NOMO-1 treated with DMSO at 0.1 percent for 48 hours (cell line): Measurements from ENCODE around the gene SLC25A36.
"Not testable (repeated sequence)": the region's sequence is repeated elsewhere in the genome, so short reads cannot be mapped to it uniquely, and the experiment has no call there.

ENCODE experiments used
- DNase-seq: peaks from one replicate; lab custom pipeline; 2025; ENCODE audit not compliant: unreplicated experiment; lab: John Stamatoyannopoulos, UW

SLC25A36 gene

DNA sequence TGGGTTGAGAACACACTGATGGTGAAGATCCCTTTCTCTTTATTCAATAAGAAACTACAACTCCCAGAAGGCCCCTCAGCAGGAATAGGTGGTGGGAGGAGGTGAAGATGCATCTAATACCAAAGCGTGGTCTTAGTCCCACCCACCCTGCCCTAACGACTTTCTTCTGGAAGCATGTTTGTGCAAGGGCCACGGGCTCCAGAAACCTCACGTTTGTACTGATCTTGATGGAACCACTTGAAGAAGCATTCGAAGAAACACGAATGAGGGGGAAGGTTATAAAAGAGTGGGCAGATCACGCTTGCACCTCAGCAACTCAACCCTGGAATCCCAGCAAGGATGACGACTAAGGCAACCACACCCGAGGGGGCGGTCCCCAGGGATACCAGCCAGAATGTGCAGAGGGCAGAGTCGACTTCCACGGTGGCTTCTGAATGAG lies 10.6 kb upstream of the SLC25A36 start:
- no peak for DNase-seq

DNA sequence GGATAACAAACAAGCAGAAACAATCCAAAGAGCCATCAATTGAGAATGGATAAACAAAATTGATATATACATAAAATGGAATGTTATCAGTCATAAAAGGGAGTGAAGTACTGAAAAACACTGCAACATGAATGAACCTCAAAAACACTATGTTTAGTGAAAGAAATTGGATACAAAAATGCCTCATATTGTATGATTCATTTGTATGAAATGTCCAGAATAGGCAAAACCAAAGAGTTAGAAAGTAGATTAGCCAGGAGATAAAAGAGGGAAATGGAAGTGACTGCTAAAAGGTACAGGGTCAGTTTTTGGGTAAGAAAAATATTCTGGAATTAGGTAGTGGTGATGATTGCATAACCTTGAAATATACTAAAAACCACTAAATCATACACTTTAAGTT lies 9.8 kb upstream of the SLC25A36 start:
- DNase-seq, result no peak

DNA sequence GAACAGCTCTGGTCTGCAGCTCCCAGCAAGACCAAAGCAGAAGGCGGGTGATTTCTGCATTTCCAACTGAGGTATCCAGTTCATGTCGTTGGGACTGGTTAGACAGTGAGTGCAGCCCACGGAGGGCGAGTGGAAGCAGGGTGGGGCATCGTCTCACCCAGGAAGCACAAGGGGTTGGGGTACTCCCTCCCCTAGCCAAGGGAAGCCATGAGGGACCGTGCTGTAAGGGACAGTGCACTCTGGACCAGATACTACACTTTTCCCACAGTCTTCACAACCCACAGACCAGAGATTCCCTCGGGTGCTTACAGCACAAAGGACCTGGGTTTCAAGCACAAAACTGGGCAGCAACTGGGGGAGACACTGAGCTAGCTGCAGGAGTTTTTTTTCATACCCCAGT lies 8.5 kb upstream of the SLC25A36 start:
- no peak for DNase-seq

- no peak for DNase-seq
These were observed 8.1 kb upstream of the SLC25A36 start for GRCh38 chr3:140933552-140933951.

- DNase-seq, result not testable (repeated sequence)
These were observed 2.3 kb upstream of the SLC25A36 start for GRCh38 chr3:140939305-140939704.

- no peak for DNase-seq
These were observed 574 bp upstream of the SLC25A36 start for GRCh38 chr3:140941090-140941433.

GRCh38 chr3:140942221-140943104 lies 827 bp downstream of the SLC25A36 start:
- DNase-seq, result peak; percentile 62

DNA sequence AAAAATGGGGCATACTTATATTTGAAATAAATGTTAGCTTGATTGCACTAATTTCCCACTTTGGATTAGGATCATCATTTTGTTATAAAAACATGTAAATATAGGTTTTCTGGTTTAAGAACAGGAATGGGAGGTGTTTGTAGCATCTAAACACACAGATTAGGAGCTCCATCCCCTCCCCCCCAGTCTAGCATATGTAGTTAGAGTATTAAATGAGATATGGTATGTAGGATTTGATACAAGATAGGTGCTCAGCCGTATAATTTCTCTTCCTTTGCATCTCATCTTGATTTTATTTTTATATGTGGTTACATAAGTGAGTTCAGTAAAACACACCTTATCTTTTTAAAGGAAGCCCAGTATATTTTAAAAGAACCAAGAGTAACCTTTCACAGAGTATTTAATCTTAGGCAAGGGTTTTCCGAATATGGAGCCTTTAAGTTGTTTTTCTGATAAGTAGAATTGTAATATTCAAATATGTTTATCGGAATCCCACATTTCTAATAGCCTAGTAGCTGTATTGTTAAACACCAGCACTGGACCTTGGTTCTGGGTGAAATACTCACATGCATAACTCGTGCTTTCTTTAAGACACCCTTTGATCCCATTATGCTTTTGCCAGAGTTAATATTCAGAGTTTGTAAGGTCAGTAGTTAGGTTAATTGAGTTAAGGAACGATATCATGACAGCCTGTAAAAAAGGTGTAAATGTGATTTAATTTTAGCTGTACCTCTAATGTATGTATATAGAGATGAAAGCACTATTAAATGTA lies 2.3 kb downstream of the SLC25A36 start:
- DNase-seq, result no peak

DNA sequence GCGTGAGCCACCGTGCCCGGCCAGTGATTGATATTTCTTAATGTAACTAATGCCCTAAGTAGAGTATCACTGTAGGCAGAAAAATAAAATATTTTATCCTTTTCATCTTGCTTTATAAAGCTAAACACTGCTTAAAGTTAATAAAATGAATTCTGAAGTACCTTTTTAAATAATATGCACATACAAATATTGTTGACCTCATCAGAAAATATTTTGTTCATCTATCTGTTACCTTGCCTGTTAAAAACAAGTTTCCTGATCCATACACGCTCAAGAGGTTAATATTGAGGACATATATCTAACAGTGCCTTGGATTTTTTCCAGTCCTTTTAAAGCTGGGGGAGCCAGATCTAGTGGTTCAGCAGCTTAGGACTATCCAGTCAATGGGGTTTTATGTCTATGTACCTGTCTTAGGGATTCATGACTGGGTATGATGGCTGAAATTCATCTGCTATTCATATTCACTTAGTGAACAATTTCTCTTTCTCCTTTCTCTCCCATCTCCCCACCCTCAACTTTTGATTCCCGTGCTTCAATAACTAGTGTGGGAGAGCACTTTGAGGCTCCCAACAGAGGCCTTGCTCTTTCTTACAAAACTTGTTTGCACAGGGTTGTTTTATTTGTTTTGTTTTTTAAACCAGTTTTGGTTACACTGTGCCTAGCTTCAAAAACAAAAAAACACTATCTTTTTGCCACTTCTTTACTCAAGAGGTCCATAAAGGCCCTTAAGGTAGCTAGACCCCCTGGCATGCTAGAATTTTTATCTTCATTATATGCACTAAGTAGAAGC lies 7.0 kb downstream of the SLC25A36 start:
- no peak for DNase-seq

DNA sequence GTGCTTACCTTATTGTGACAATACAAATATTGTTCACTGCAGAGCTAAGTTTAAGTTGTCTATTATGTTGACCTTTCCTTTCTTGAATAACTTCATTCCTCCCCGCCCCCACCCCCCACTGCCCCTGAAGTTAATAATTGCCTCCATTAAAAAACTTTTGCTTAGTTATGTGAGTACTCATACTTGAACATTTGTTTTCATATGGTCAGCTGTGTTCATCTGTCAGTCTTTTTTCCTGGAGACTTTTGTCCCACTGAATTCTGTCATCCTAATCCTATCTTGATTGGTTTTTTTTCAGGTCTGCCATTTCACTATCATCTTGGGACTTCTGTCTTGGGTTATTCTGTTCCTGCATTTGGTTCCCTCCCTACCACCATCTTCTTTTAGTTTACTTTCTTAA lies 8.5 kb downstream of the SLC25A36 start:
- DNase-seq, result no peak

- no peak for DNase-seq
These were observed 9.2 kb downstream of the SLC25A36 start for GRCh38 chr3:140950863-140951262.

GRCh38 chr3:140951750-140952149 lies 10.1 kb downstream of the SLC25A36 start:
- not testable (repeated sequence) for DNase-seq

DNA sequence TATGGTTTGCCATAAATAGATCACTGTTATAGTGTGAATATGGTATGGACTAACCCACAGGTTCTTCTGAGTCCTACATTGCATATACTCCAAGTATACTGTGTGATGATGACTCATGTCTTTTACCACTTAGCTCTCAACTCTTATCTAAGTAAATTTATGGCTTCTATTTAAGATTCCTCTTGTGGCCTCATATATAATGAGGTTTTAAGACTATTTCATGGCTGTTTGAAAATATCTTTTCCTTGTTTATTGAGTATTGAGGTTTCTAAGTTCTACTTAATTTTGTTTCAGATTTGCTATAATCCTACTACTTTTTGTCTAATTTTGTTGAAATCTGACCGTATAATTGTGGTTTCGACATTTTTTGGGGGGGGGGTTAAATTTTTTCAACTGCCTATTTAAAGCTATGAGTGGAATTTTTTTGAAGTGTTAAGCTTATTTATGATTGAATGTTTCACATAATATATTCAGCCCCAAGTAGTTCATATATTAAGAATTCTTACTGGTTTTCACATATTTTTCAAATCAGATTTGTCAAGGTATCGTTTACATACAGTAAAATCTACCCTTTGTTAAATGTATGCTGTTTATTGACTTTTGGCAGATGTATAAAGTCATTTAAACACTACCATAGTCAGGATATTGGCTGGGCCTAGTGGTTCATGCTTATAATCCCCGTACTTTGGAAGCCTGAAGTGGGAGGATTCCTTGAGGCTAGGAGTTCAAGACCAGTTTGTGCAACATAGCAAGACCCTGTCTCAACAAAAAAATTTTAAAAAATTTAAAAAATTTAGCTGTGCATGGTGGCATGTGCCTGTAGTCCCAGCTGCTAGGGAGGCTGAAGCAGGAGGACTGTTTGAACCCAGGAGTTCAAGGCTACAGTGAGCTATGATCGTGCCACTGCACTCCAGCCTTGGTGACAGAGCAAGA lies 11.7 kb downstream of the SLC25A36 start:
- peak; percentile 94 for DNase-seq

DNA sequence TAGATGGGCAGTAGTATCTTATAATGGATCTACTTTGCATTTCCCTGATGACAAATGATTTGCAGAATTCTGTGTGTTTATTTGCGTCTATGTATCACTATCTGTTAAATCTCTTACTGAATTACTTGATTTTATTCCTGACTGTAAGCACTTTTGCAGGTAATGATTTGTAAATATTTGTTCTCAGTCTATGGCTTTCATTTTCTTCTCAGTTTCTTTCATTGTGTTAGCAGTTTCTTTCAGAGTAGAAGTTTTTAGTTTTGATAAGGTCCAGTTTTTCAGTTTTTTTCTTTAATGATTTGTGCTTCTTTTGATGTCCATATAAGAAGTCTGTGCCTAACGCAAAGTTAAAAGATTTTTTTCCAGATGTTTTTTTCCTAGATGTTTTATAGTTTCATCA lies 12.9 kb downstream of the SLC25A36 start:
- DNase-seq, result no peak

- DNase-seq, result no peak
These were observed 14.0 kb downstream of the SLC25A36 start for GRCh38 chr3:140955645-140956044.

DNA sequence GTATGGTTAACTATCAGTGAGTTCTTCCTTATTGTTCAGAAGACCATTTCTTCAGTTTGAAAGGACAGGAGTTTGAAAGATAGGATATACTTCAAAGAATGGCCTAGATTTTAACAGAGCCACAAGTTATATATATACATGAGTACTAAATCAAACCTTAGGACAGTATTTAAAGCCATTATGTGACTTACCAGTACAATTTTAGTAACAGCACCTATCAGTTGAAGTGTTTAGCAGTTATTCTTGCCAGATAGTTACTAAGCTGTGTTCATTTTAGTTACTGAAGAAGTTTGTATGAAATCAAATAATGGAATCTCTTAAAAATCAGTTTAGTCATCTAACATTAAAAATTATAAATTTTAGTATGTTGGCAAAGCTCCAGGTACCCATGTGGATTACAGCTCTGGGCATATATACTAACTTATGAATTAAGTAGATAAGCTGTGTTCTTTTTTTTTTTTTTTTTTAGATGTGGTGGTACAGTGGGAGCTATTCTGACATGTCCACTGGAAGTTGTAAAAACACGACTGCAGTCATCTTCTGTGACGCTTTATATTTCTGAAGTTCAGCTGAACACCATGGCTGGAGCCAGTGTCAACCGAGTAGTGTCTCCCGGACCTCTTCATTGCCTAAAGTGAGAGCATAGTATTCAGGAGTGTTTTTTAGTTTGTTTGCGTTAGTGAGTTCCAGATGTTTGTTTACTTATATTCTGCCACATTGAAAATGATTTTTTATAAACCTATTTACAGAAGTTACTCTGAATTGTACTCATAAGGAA lies 14.6 kb downstream of the SLC25A36 start:
- DNase-seq, result no peak

DNA sequence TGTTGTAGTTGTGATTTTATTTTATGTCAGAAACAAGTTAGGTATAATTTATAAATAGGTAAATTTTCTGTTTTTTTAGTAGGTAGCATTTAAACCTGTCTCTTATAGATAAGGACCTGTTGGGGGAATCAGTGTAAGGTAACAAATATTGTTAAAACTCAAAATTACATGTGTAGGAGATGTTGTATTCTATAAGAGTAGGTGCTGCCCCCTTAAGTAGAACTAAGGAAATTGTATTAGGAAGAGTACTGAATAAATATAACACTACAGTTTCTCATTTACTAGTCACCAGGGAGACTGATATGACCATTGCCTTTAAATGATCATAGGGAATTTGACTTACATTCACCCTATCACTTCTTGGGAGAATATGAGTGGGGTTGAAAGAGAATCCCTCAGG lies 31.2 kb downstream of the SLC25A36 start:
- peak; percentile 41 for DNase-seq

- no peak for DNase-seq
These were observed 33.3 kb downstream of the SLC25A36 start for GRCh38 chr3:140974900-140975299.

- DNase-seq, result no peak
These were observed 39.0 kb downstream of the SLC25A36 start for GRCh38 chr3:140980663-140981062.

DNA sequence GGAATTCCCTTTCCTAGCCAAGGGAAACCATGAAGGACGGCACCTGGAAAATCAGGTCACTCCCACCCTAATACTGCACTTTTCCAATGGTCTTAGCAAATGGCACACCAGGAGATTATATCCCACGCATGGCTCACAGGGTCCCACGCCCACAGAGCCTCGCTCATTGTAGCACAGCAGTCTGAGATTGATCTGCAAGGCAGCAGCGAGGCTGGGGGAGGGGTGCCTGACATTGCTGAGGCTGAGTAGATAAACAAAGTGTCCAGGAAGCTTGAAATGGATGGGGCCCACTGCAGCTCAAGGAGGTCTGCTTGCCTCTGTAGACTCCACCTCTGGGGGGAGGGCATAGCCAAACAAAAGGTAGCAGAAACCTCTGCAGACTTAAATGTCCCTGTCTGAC lies 46.2 kb downstream of the SLC25A36 start:
- not testable (repeated sequence) for DNase-seq
